HCT116 (cell line): ENCODE measurements around the gene SPAG6. TPM values are rescaled to one million over a fixed set of nuclear protein-coding genes. Genes with fewer than 3 reads are reported as not detected.
A peak's percentile ranks its signal among the peaks of the same experiment; 100 is the strongest.

Source experiments
- ATAC-seq: fragments of 200-7000 bp; cut with Tn5 transposase; 2 replicates; pipeline ENCODE4 v1.9.1; 2020; ENCODE audit warnings: mild to moderate bottlenecking, moderate library complexity
- BruUV-seq: library from RNA; stranded (reverse); fragments of 400-500 nt; replicated peaks from 2 replicates; lab custom pipeline; 2021; lab: Mats Ljungman, UMichigan
- CTCF ChIA-PET: fragments of 300-600 bp; sonication (Branson Sonifier 250); formaldehyde crosslinking; loops from one replicate; lab custom pipeline; 2021; ENCODE audit warnings: antibody characterized with exemption; lab: Charles Lee
- POLR2A ChIA-PET: fragments of 300-600, 350-600 bp; sonication (Branson Sonifier 250); formaldehyde crosslinking; loops from one replicate; lab custom pipeline; 2021; ENCODE audit warnings: antibody characterized with exemption; lab: Charles Lee
- RAD21 ChIA-PET, 2 experiments: fragments of 300-600 bp; sonication (Branson Sonifier 250); formaldehyde crosslinking; loops; one replicate each; lab custom pipeline; 2023; ENCODE audit warnings: low total read pairs in 2 of 2; ENCODE audit not compliant: uncharacterized antibody in 2 of 2, unreplicated experiment in 2 of 2, low non-redundant PET in 1 of 2; lab: Charles Lee
- DNase-seq: peaks from one replicate; pipeline ENCODE4 v3.0.0-alpha.2; 2010; ENCODE audit warnings: low read depth, low spot score
- H2AFZ ChIP-seq: fragments of 200-600 bp; shearing (Covaris generic), sonication (generic); 2 replicates; pipeline ENCODE4 v1.6.1; 2017; ENCODE audit warnings: low read depth, mixed run types, mixed read lengths, antibody characterized with exemption, low read length; ENCODE audit not compliant: poor library complexity, severe bottlenecking
- H3K27ac ChIP-seq: 2 replicates; pipeline ENCODE4 v1.5.1; 2012; ENCODE audit warnings: low read depth, low read length
- H3K27me3 ChIP-seq: fragments of 200-600 bp; sonication (generic); 2 replicates; pipeline ENCODE4 v1.6.1; 2016; ENCODE audit warnings: mixed run types, low read length, mixed read lengths; ENCODE audit not compliant: insufficient read depth
- H3K36me3 ChIP-seq, 2 experiments: fragments of 200-500 bp in 1 of 2; fragments of 200-600 bp in 1 of 2; sonication (Bioruptor generic) in 1 of 2; sonication (generic) in 1 of 2; 2 replicates each; pipeline versions ENCODE4 v1.5.1 to v1.6.1; 2014 to 2016; ENCODE audit warnings: low read length in 2 of 2, inconsistent platforms in 1 of 2, mixed read lengths in 1 of 2, mixed run types in 1 of 2; ENCODE audit not compliant: insufficient read depth in 2 of 2, control insufficient read depth in 1 of 2
- H3K4me1 ChIP-seq, 2 experiments: fragments of 200-600 bp in 1 of 2; sonication (generic) in 1 of 2; 2 replicates each; pipeline versions ENCODE4 v1.5.1 to v1.6.1; 2012 to 2017; ENCODE audit warnings: low read length in 2 of 2, inconsistent platforms in 1 of 2, mild to moderate bottlenecking in 1 of 2, mixed read lengths in 1 of 2, mixed run types in 1 of 2, moderate library complexity in 1 of 2; ENCODE audit not compliant: insufficient read depth in 2 of 2, control insufficient read depth in 1 of 2
- H3K4me2 ChIP-seq: fragments of 200-600 bp; sonication (generic); 2 replicates; pipeline ENCODE4 v1.6.1; 2017; ENCODE audit warnings: mixed run types, low read length, mixed read lengths
- H3K4me3 ChIP-seq, 2 experiments: fragments of 200-600 bp in 1 of 2; sonication (generic) in 1 of 2; replicated peaks in 1 of 2; 2 replicates each; pipeline ENCODE4 v1.5.1; 2011 to 2016; ENCODE audit warnings: low read length in 2 of 2, control low read depth in 1 of 2, low read depth in 1 of 2, mild to moderate bottlenecking in 1 of 2, mixed read lengths in 1 of 2, mixed run types in 1 of 2
- H3K79me2 ChIP-seq: fragments of 200-600 bp; sonication (generic); 2 replicates; pipeline ENCODE4 v1.6.1; 2017; ENCODE audit warnings: mild to moderate bottlenecking, mixed run types, low read length, moderate library complexity, mixed read lengths; ENCODE audit not compliant: insufficient read depth
- H3K9ac ChIP-seq: fragments of 200-600 bp; sonication (generic); 2 replicates; pipeline ENCODE4 v1.6.1; 2016; ENCODE audit warnings: low read length, mixed read lengths
- H3K9me2 ChIP-seq: fragments of 200-600 bp; sonication (generic), shearing (Covaris generic); 2 replicates; pipeline ENCODE4 v1.6.1; 2017; ENCODE audit warnings: mixed run types, mild to moderate bottlenecking, moderate library complexity; ENCODE audit not compliant: insufficient read depth
- H3K9me3 ChIP-seq, 2 experiments: fragments of 200-500 bp in 1 of 2; fragments of 200-600 bp in 1 of 2; sonication (Bioruptor generic) in 1 of 2; sonication (generic) in 1 of 2; 2 replicates each; pipeline ENCODE4 v1.6.1; 2014 to 2017; ENCODE audit warnings: low read length in 2 of 2, mixed read lengths in 2 of 2, inconsistent platforms in 1 of 2, low read depth in 1 of 2, mild to moderate bottlenecking in 1 of 2, mixed run types in 1 of 2, moderate library complexity in 1 of 2; ENCODE audit not compliant: control insufficient read depth in 1 of 2, insufficient read depth in 1 of 2
- H4K20me1 ChIP-seq: fragments of 200-600 bp; sonication (generic), shearing (Covaris generic); 2 replicates; pipeline ENCODE4 v1.6.1; 2017; ENCODE audit warnings: mixed run types, mild to moderate bottlenecking, moderate library complexity; ENCODE audit not compliant: insufficient read depth
- CBX3 ChIP-seq: IDR thresholded peaks from 2 replicates; pipeline ENCODE4 v1.6.1; 2012; ENCODE audit warnings: low read depth
- CEBPB ChIP-seq: IDR thresholded peaks from 2 replicates; pipeline ENCODE4 v1.6.1; 2012; ENCODE audit warnings: low read depth
- EGR1 ChIP-seq: IDR thresholded peaks from 2 replicates; pipeline ENCODE4 v1.6.1; 2012; ENCODE audit warnings: low read depth
- ELF1 ChIP-seq: IDR thresholded peaks from 2 replicates; pipeline ENCODE4 v1.6.1; 2012; ENCODE audit warnings: low read depth, borderline replicate concordance
- EZH2phosphoT487 ChIP-seq: fragments of 200-600 bp; IDR thresholded peaks from 2 replicates; pipeline ENCODE4 v1.6.1; 2018; ENCODE audit warnings: antibody characterized with exemption, borderline replicate concordance
- FOSL1 ChIP-seq: IDR thresholded peaks from 2 replicates; pipeline ENCODE4 v1.6.1; 2012; ENCODE audit warnings: low read depth
- POLR2A ChIP-seq: IDR thresholded peaks from 2 replicates; pipeline ENCODE4 v1.7.0; 2011; ENCODE audit warnings: borderline replicate concordance; ENCODE audit not compliant: insufficient read depth, insufficient read length; ENCODE audit errors: extremely low read depth
- RAD21 ChIP-seq: IDR thresholded peaks from 2 replicates; pipeline ENCODE4 v1.6.1; 2012; ENCODE audit warnings: low read depth, mild to moderate bottlenecking
- SIN3A ChIP-seq: IDR thresholded peaks from 2 replicates; pipeline ENCODE4 v1.6.1; 2012; ENCODE audit warnings: low read depth
- SP1 ChIP-seq: IDR thresholded peaks from 2 replicates; pipeline ENCODE4 v1.6.1; 2012; ENCODE audit warnings: low read depth
- SRF ChIP-seq: IDR thresholded peaks from 2 replicates; pipeline ENCODE4 v1.6.1; 2012; ENCODE audit warnings: low read depth
- ZFX ChIP-seq: fragments of 450-650 bp; IDR thresholded peaks from 2 replicates; pipeline ENCODE4 v1.6.1; 2017
- intact Hi-C: fragments of 100-400 bp; cut with micrococcal nuclease; formaldehyde crosslinking; loops from 2 replicates; pipeline ENCODE4 v1.10.0; 2022
- total RNA-seq: library from RNA; stranded (reverse); gene quantifications from one replicate; pipeline ENCODE4 v1.2.1, GENCODE V29; 2021; ENCODE audit not compliant: unreplicated experiment
- TF ChIP-seq, protein P1 (sequence below): IDR thresholded peaks from 2 replicates; pipeline ENCODE4 v1.6.1; 2012; ENCODE audit warnings: low read depth

The SPAG6 gene
- total RNA-seq, 1 experiment from 2014 or later: not detected

DNA sequence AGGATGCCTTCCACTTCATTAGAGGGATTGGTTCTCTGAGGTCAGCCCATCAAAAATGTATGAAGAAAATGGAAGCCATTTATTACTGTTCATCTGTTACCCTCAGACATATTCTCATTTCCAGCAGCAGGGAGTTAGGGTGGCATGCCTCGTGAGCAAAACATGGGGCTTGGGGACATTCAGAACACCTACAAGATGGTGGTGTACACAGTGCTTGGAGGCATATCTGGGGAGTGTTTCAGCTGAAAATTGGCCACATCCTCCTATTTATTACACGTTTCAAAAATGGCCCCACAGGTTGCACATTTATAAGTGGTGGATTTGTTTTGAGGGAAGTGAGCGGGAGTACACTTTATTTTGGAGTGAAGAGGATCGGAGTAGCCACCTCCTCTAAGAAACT is 93.4 kb downstream of the SPAG6 start:
- no peaks in the 10 kb centered on the region for H3K9me3 ChIP-seq
- peak overlapping the region; percentile 85 for H3K4me2 ChIP-seq
- H3K9me2 ChIP-seq: no peaks in the 10 kb centered on the region
- H3K4me3 ChIP-seq: no peak overlapping the region; a peak in 1 of 4 replicates
- ChIA-PET CTCF (no interaction called here), POLR2A (no interaction called here), RAD21 (no interaction called here)
- H3K36me3 ChIP-seq: no peaks in the 10 kb centered on the region
- H3K9ac ChIP-seq: no peak overlapping the region
- intact Hi-C loops: loop anchor here (5.0 to 10.0 kb wide), 2 partner anchors 549 to 626 kb away; no protein-coding TSS in a partner anchor
- no peaks in the 10 kb centered on the region for H3K27me3 ChIP-seq
- TF ChIP-seq CBX3 (no peak), EGR1 (no peak), FOSL1 (no peak), CEBPB (no peak), SRF (no peak), SP1 (no peak), ZFX (no peak), RAD21 (no peak), POLR2A (no peak)
- TF ChIP-seq, protein P1, sequence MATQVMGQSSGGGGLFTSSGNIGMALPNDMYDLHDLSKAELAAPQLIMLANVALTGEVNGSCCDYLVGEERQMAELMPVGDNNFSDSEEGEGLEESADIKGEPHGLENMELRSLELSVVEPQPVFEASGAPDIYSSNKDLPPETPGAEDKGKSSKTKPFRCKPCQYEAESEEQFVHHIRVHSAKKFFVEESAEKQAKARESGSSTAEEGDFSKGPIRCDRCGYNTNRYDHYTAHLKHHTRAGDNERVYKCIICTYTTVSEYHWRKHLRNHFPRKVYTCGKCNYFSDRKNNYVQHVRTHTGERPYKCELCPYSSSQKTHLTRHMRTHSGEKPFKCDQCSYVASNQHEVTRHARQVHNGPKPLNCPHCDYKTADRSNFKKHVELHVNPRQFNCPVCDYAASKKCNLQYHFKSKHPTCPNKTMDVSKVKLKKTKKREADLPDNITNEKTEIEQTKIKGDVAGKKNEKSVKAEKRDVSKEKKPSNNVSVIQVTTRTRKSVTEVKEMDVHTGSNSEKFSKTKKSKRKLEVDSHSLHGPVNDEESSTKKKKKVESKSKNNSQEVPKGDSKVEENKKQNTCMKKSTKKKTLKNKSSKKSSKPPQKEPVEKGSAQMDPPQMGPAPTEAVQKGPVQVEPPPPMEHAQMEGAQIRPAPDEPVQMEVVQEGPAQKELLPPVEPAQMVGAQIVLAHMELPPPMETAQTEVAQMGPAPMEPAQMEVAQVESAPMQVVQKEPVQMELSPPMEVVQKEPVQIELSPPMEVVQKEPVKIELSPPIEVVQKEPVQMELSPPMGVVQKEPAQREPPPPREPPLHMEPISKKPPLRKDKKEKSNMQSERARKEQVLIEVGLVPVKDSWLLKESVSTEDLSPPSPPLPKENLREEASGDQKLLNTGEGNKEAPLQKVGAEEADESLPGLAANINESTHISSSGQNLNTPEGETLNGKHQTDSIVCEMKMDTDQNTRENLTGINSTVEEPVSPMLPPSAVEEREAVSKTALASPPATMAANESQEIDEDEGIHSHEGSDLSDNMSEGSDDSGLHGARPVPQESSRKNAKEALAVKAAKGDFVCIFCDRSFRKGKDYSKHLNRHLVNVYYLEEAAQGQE: no peak
- no peak for DNase-seq
- H4K20me1 ChIP-seq: no peaks in the 10 kb centered on the region
- peaks cover 5% of the 10 kb centered on the region for H3K79me2 ChIP-seq
- no TSS peak for BruUV-seq
- H3K4me1 ChIP-seq: peaks cover 23 to 45% of the 10 kb centered on the region in 2 experiments
- ATAC-seq: no peak
- no peak overlapping the region for H2AFZ ChIP-seq
- no peak overlapping the region for H3K27ac ChIP-seq

DNA sequence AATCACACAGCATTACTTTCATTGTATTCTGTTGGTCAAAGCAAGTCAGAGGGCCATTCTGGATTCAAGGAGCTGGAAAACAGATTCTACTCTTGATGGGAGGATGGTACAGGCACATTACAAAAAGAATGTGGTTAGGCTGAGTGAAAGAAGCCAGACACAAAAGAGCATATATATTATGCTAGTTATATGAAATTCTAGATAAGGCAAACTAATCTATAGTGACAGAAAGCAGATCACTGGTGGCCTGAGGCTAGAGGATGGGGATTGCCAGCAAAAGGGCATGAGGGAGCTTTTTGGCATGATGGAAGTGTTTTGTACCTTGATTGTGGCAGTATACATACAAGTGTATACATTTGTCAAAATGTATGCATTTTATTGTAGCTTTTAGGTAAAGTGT is 96.8 kb downstream of the SPAG6 start:
- TF ChIP-seq ELF1: no peak
- no peak for TF ChIP-seq EZH2phosphoT487
- TF ChIP-seq SP1: no peak
- no peak for TF ChIP-seq FOSL1
- no peak for TF ChIP-seq SIN3A
- ATAC-seq: no peak
- Histone ChIP-seq H2AFZ (no peak overlapping the region), H3K4me2 (no peak overlapping the region), H3K9me2 (no peaks in the 10 kb centered on the region), H3K9ac (no peak overlapping the region), H3K27ac (no peak overlapping the region), H3K27me3 (no peaks in the 10 kb centered on the region), H3K79me2 (peaks cover 5% of the 10 kb centered on the region), H4K20me1 (no peaks in the 10 kb centered on the region), H3K9me3 (no peaks in the 10 kb centered on the region), H3K36me3 (no peaks in the 10 kb centered on the region), H3K4me1 (peaks cover 10 to 15% of the 10 kb centered on the region in 2 experiments), H3K4me3 (no peak overlapping the region)
- CTCF ChIA-PET: no interaction called here
- RAD21 ChIA-PET: no interaction called here
- DNase-seq: no peak
- intact Hi-C loops: no loop called here
- BruUV-seq: no TSS peak
- POLR2A ChIA-PET: no interaction called here
